GM19328 (cell line): ENCODE data around the gene BORCS6.

Source experiments
- ATAC-seq: cut with Tn5 transposase; IDR thresholded peaks from one replicate; pipeline ENCODE4 v1.9.1; 2021; ENCODE audit warnings: mild to moderate bottlenecking, moderate library complexity; ENCODE audit not compliant: unreplicated experiment

Gene BORCS6

GRCh38 chr17:8212312-8213180, 22.6 kb upstream of the BORCS6 start:
- ATAC-seq: no peak

DNA sequence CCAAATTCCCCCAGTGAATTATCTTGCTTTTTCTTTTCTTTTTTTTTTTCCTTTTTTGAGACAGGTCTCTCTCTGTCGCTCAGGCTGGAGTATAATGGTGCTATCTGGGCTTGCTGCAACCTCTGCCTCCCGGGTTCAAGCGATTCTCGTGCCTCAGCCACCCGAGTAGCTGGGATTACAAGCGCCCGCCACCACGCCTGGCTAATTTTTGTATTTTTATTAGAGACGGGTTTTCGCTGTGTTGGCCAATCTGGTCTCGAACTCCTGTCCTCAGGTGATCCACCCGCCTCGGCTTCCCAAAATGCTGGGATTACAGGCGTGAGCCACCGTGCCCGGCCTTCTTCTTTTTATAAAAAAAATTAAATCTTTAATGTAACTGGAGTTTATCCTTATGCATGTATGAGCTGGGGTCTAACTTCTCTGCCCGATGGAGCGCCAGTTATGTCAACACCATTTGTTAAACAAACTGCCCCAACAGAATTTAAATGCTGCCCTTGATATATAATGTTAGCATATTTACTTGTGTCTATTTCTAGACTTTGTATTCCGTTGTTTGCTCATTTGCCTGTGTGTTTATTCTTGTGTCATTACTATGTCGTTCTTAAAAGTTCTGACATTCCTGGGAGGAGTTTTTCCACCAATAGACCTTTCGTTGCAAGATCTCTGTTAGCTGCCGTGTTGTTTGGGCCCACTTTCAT, 20.9 kb upstream of the BORCS6 start:
- ATAC-seq: peak; percentile 14

DNA sequence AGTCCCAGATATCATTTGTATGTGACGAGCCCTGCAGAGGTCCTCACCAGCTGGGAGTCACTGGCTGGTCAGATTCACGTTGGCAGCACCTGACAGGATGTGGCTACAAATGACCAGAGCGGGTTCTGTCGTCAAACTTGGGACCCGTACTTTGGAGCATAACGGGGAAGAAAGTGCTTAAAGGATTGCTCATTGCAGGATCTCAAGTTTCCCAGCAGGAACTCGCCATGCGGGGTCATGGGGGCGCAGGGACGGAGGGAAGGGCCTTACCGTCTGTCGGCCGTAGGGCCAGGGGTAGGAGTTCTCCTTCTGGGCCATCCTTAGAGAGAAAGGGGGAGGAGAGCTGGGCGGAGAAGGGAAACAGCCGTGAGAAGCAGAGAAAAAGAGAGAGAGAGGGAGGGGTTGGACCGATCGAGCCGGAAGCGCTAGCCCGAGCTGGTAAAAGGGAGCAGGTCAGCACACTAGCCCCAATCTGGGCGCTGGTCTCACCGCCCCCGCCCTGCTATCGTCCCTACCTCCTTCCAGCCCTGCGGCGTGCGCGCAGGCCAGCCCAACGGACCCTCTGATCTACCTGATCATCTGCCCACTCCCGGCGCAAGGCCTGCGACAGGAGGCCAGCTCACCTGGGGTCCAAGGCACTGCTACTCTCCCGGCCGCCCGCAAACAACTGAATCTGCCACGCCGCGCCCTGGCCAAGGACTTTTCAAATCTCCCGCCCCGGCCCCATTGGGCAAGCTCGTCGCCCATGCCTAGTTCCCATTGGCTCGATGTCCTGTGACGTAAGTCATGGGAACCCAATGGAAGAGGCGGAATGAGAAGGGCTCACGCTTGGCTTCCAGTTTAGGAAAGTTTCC, 20.2 kb upstream of the BORCS6 start, which contains the start of gene AURKB:
Gene AURKB, minus strand, starts transcription at position 669 of the 854 bp plus-strand sequence. Its CDS starts 351 bp downstream, at position 318.
- peak; percentile 83 for ATAC-seq

DNA sequence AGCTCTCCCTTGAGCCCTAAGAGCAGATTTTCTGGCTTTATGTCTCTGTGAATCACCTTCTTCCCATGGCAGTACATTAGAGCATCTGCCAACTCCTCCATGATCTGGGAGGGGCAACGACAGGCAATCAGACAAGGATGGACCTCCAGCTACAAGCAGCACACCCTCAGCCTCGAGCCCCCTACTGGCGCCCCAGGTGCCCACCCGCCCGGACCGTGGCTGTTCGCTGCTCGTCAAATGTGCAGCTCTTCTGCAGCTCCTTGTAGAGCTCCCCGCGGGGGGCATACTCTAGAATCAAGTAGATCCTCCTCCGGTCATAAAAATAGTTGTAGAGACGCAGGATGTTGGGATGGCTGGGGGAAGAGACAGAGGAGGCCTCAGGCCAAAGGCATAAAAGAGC, 16.6 kb upstream of the BORCS6 start:
- ATAC-seq: no peak

GRCh38 chr17:8204761-8205555, 15.0 kb upstream of the BORCS6 start:
- ATAC-seq: no peak

DNA sequence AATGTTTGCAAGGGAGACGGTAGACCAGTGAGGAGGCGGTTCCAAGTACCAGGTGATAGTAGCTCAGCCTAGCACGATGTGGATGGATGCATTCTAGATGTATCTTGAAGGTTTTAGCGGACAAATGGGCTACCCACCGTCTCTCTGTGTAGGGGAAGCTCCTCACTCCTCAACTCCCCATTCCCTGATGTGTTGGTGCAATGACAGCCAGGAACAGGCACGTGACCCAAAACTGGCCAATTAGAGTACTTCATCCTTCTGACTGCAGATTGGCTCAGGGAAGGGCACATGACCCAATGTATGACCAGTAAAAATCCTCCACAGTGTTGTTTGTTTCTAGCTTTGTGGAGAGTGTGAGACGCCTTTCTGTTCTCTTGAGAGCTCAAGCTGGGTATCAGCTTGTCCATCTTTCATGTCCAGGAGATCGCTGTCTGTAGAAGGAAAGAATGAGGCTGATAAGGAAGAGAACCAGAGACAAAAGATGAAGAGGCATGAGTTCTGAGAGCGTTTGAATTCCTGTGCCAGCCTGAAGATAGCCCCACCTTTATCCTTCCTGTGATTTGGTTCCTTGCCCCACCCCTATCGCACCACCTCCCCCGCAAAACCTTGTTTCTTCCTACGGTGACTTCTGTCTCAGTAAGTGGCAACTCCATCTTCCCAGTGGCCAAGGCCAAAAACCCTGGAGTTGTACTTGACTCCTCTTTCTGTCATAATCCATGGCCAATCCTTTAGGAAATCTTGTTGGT, 2.3 kb upstream of the BORCS6 start:
- no peak for ATAC-seq

DNA sequence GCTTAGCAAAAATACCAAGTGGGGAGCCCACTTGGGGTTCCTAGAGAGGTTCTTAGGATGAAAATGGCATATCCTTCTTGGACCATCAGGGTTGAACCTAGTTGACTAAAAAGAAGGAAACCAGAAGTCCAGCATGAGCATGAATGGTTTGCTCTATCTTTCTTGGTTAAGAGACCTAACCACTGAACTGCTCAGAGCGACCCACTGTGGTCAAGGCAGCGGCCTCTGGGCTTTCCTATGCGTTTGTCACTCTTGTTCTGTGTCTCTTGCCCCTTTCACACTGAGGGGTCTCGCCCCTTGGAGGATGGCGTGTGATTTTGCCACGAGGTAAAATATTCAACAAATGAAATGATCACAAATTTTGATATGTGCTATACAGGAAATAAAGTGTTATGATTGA, 526 bp upstream of the BORCS6 start:
- ATAC-seq: no peak

GRCh38 chr17:8189041-8189710, 804 bp downstream of the BORCS6 start:
- ATAC-seq: no peak

DNA sequence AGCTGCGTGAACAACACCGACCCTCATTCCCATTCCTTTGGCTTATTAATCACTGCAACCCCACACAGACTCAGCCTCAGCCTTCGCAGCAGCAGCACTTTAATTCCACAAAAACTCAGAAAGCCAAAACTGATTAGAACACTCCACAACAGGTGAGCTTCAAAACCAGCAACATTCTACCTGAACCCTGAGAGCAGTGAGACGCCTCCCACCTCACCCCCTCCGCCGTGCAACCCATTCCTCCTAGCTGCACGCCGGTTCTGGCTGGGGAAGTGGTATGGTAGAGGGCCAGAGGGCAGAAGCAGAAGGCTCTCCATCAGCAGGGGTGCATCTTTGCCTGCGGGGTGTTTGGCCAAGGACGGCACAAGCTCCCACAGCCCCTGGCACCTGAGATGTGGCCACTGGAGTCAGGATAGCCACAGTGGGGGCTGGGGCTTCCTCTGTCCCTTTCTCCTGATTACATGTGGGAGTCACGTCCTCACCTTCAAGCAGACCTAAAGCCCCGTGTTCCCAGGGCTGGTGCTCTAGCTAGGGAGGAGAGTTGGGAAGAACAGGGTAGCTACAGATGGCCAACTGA, 1.6 kb downstream of the BORCS6 start:
- ATAC-seq: no peak

DNA sequence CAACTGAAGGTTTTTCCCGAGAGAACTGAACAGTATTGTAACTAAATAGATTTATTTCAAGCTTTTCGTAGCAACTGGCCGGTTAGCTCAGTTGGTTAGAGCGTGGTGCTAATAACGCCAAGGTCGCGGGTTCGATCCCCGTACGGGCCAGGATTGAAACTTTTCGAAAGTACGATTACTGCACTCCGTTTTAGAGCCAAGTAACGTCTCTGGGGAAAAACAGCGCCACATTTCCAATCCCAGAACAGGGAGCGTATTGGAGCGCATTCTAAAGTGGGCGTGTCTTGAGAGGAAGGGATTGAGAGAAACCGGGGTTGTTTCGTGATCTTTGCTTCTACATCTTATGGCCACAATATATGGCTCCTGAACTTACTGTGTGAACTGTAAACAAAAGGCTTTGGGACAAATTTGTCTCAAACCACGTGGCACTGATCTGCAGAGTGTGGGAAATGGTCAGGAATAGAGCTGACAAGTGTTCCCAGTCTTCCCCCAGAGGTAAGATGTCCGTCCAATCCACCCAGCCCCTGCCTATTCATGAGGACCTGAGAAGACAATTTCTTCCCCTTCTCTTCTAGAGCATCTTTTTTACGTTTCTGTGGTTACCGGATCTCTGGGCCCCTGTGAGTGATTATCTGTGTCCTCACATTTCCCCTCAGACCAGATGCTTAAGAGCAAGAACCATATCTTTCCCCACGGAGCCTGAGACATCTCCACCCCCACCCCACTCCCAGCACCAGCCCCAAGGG, 2.3 kb downstream of the BORCS6 start:
- peak; percentile 24 for ATAC-seq

GRCh38 chr17:8186787-8187516, 3.0 kb downstream of the BORCS6 start:
- peak; percentile 14 for ATAC-seq

- no peak for ATAC-seq
Measured at GRCh38 chr17:8186446-8186786, 3.6 kb downstream of the BORCS6 start.

DNA sequence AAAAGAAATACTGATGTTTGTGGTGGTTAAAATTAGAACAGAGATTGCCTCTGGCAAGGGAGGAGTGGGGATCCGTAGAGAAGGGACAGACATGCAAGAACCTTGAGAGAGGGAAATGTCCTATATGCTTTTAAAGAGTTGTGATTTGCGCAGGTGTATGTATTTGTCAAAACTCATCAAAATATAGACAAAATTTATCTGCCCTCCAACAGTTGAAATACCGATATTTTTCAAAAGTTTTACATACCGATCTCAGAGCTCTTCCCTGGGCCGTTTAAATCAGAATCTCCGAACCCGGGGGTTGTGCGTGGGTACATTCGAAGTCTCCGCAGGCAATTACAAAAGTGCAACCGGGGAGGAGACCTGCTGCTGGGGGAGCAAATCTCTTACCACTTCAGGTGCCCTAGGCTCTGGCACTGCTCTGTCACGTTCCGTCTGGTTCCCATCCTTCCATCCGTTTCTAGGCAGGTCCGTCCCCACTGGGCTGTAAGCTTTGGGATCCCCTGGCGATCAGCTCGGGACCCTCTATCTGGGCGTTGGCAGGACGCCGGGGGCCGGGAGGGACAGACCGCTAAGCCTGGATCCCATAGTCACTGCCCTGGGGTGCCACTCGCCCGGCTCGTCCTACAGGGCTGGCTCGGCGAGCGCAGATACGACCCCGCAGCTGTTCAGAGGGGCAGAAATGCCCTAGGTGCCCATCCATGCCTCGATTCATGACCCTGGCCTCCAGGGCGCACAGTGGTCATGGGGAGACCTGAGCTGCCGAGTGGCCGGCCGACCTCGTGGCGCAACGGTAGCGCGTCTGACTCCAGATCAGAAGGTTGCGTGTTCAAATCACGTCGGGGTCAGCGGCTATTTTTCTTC, 4.2 kb downstream of the BORCS6 start:
- no peak for ATAC-seq

DNA sequence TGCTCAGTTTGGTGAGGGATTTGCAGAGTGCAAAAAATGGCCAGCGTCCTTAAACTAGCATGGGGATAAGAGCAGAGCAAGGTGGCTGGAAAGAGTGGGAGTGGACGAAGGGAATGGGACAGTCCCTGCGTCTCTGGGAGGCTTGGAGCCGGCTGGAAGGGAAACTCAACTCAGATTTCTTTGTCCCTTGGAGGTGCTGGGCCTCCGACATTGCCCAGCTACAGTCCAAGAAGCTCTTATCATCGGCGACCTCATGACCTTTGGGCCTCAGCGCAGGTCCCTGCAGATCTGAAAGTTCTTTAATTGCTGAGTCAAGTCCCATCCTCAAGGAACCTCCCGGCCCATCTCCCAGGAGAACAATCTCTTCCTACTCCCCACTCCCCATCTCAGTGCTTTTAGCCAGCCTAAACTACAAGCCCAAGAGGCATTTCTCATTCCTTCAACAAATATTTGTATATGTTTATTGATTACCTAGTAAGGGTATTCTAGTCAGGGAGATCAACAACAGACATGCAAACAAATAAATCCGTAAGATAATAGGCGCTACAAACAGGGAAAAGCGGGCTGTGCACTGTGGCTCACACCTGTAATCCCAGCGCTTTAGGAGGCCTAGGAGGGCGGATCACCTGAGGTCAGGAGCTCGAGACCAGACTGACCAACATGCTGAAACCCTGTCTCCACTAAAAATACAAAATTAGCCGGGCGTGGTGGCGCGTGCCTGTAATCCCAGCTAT, 12.8 kb downstream of the BORCS6 start:
- no peak for ATAC-seq

DNA sequence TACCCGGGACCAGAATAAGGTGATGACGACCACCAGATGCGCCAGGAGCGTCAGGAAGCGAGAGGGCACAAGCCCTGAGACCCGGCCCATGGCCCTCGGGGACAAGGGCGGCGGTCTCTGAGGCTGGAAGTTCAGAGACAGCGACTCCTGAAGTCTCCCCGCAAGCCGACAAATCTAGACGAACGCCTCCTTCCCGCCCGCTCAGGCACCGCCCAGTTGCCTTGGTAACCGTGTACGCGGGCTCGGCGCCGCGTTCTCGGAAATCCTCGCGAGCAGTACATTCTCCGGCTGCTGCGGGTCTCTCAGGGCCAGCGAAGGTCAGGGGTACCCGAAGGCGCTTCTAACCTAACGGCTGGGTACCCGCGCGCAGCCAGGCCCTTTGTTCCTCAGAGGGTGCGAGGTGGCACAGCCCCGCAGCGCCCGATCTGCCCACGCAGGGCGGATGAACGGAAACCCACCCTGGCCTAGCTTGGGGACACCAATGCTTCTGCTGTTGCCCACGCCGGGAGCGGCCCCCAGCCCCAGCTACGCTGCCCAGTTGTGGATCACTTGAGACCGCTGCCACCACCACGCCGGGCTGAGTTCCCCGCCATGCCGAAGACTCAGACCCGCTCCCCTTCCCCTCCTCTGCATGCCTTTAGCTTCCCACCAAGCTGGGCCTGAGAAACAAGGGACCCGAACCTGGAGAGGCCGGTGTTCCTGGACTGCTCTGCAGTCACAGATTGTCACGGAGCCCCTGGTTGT, 13.6 kb downstream of the BORCS6 start, which contains the start of gene TMEM107:
Gene TMEM107, minus strand, starts transcription at position 184 of the 744 bp plus-strand sequence. Its CDS starts 94 bp downstream, at position 90.
- no peak for ATAC-seq
